ENCODE measurements around the gene CHMP2B. TPM values are rescaled to one million over a fixed set of nuclear protein-coding genes. Genes with fewer than 3 reads are reported as not detected.

Gene CHMP2B
- total RNA-seq, result 18.3 and 20.8 TPM in 2 replicates

GRCh38 chr3:87227104-87227834 lies at the start of gene CHMP2B:
CHMP2B (plus strand) TSS chr3:87227309; CDS start chr3:87227523, 214 bp downstream.
- intact Hi-C loops (cut with micrococcal nuclease), result loop anchor here (1.0 to 2.0 kb wide), 3 partner anchors 44 to 924 kb away; partner anchors contain the start of genes CGGBP1 and ZNF654

GRCh38 chr3:87179642-87180041 lies 47.5 kb upstream of the CHMP2B start:
- intact Hi-C loops (cut with micrococcal nuclease), result no loop called here

- intact Hi-C loops (cut with micrococcal nuclease), result no loop called here
Observed at GRCh38 chr3:87181551-87181950, 45.6 kb upstream of the CHMP2B start.

- intact Hi-C loops (cut with micrococcal nuclease), result no loop called here
Observed at GRCh38 chr3:87182023-87182422, 45.1 kb upstream of the CHMP2B start.

GRCh38 chr3:87186608-87187159 lies 40.4 kb upstream of the CHMP2B start:
- intact Hi-C loops (cut with micrococcal nuclease), result no loop called here

- intact Hi-C loops (cut with micrococcal nuclease), result no loop called here
Observed at GRCh38 chr3:87191175-87191574, 35.9 kb upstream of the CHMP2B start.

GRCh38 chr3:87191641-87192040 lies 35.5 kb upstream of the CHMP2B start:
- intact Hi-C loops (cut with micrococcal nuclease), result no loop called here

GRCh38 chr3:87196879-87197278 lies 30.2 kb upstream of the CHMP2B start:
- intact Hi-C loops (cut with micrococcal nuclease), result no loop called here

- intact Hi-C loops (cut with micrococcal nuclease), result no loop called here
Observed at GRCh38 chr3:87197531-87197930, 29.6 kb upstream of the CHMP2B start.

- intact Hi-C loops (cut with micrococcal nuclease), result no loop called here
Observed at GRCh38 chr3:87198774-87199173, 28.3 kb upstream of the CHMP2B start.

GRCh38 chr3:87199628-87200027 lies 27.5 kb upstream of the CHMP2B start:
- intact Hi-C loops (cut with micrococcal nuclease), result no loop called here

GRCh38 chr3:87200060-87200647 lies 27.0 kb upstream of the CHMP2B start:
- intact Hi-C loops (cut with micrococcal nuclease), result no loop called here

GRCh38 chr3:87201727-87202126 lies 25.4 kb upstream of the CHMP2B start:
- intact Hi-C loops (cut with micrococcal nuclease), result no loop called here

GRCh38 chr3:87203809-87204208 lies 23.3 kb upstream of the CHMP2B start:
- intact Hi-C loops (cut with micrococcal nuclease), result no loop called here

GRCh38 chr3:87206070-87206469 lies 21.0 kb upstream of the CHMP2B start:
- intact Hi-C loops (cut with micrococcal nuclease), result no loop called here

GRCh38 chr3:87206635-87207034 lies 20.5 kb upstream of the CHMP2B start:
- intact Hi-C loops (cut with micrococcal nuclease), result no loop called here

- intact Hi-C loops (cut with micrococcal nuclease), result no loop called here
Observed at GRCh38 chr3:87207460-87207859, 19.6 kb upstream of the CHMP2B start.

- intact Hi-C loops (cut with micrococcal nuclease), result no loop called here
Observed at GRCh38 chr3:87209111-87209510, 18.0 kb upstream of the CHMP2B start.

GRCh38 chr3:87218560-87218959 lies 8.5 kb upstream of the CHMP2B start:
- intact Hi-C loops (cut with micrococcal nuclease), result no loop called here

GRCh38 chr3:87219611-87220010 lies 7.5 kb upstream of the CHMP2B start:
- intact Hi-C loops (cut with micrococcal nuclease), result no loop called here

- intact Hi-C loops (cut with micrococcal nuclease), result loop anchor here (2.0 kb wide), 2 partner anchors 833 to 925 kb away; partner anchors contain the start of genes CGGBP1 and ZNF654
Observed at GRCh38 chr3:87225659-87226058, 1.4 kb upstream of the CHMP2B start.

GRCh38 chr3:87227835-87228144 lies 681 bp downstream of the CHMP2B start:
- intact Hi-C loops (cut with micrococcal nuclease), result loop anchor here (1.0 to 2.0 kb wide), 3 partner anchors 44 to 923 kb away; partner anchors contain the start of genes CGGBP1 and ZNF654

- intact Hi-C loops (cut with micrococcal nuclease), result no loop called here
Observed at GRCh38 chr3:87228316-87228715, 1.2 kb downstream of the CHMP2B start.
